GM21381 (cell line): Measurements from ENCODE around the gene KIF11.

ENCODE experiments used
- ATAC-seq: cut with Tn5 transposase; IDR thresholded peaks from one replicate; pipeline ENCODE4 v1.9.1; 2021; ENCODE audit warnings: mild to moderate bottlenecking, moderate library complexity; ENCODE audit not compliant: unreplicated experiment

The KIF11 gene

GRCh38 chr10:92699518-92700381 lies 106.8 kb downstream of the KIF11 start:
- no peak for ATAC-seq

- ATAC-seq, result no peak
These were observed 109.5 kb downstream of the KIF11 start for GRCh38 chr10:92702301-92702916.
